ENCODE data around the gene LDB3.
"Not testable (repeated sequence)": the region's sequence is repeated elsewhere in the genome, so short reads cannot be mapped to it uniquely, and the experiment has no call there.

Gene LDB3

GRCh38 chr10:86734207-86734988 is 66.1 kb downstream of the LDB3 start:
- DNase-seq = no peak

- not testable (repeated sequence) for DNase-seq
Measured at GRCh38 chr10:86735278-86735677, 67.0 kb downstream of the LDB3 start.

- DNase-seq = no peak
Measured at GRCh38 chr10:86742230-86742629, 73.9 kb downstream of the LDB3 start.

GRCh38 chr10:86744067-86744725 is 75.9 kb downstream of the LDB3 start:
- DNase-seq = peak; percentile 46 to 64

- DNase-seq = no peak
Measured at GRCh38 chr10:86747796-86748581, 79.7 kb downstream of the LDB3 start.

- no peak for DNase-seq
Measured at GRCh38 chr10:86749854-86750253, 81.5 kb downstream of the LDB3 start.

- no peak for DNase-seq
Measured at GRCh38 chr10:86751477-86751876, 83.2 kb downstream of the LDB3 start.

GRCh38 chr10:86752311-86752710 is 84.0 kb downstream of the LDB3 start:
- DNase-seq = no peak

GRCh38 chr10:86753051-86753450 is 84.7 kb downstream of the LDB3 start:
- no peak for DNase-seq

- no peak for DNase-seq
Measured at GRCh38 chr10:86753638-86754434, 85.5 kb downstream of the LDB3 start.

- no peak for DNase-seq
Measured at GRCh38 chr10:86755454-86755739, 87.1 kb downstream of the LDB3 start.

- peak; percentile 72 to 83 for DNase-seq
Measured at GRCh38 chr10:86755740-86756510, 87.6 kb downstream of the LDB3 start.

- no peak for DNase-seq
Measured at GRCh38 chr10:86756511-86757112, 88.3 kb downstream of the LDB3 start, which contains the start of gene BMPR1A. TSS of gene BMPR1A (plus strand) at chr10:86756619. CDS start at chr10:86876019, 119,400 bp downstream.

GRCh38 chr10:86757113-86757972 is 89.0 kb downstream of the LDB3 start:
- no peak for DNase-seq

- DNase-seq = no peak
Measured at GRCh38 chr10:86758189-86759072, 90.1 kb downstream of the LDB3 start.

- DNase-seq = no peak
Measured at GRCh38 chr10:86759073-86759672, 90.9 kb downstream of the LDB3 start.

- no peak for DNase-seq
Measured at GRCh38 chr10:86763404-86763803, 95.1 kb downstream of the LDB3 start.

- no peak for DNase-seq
Measured at GRCh38 chr10:86765548-86765947, 97.2 kb downstream of the LDB3 start.
